ENCODE measurements around the gene MALT1.

MALT1 gene

DNA sequence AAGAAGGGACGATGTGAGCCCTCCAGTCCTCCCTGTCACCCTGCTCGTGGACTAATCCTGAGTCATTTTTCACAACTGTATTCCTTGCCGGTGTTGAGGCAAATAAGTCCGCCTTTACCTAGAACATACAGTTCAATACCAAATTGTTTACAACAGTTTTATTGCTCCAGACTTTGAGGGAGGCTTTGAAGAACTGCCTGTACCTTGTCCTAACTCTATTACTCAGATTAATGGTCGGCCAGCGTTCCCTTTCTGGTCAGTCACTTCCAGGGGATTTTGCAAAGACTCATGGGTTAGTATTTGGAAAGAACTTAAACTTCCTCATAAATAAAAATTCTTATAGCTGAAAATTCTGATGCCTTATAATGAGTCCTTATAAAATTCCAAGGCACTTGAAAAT lies 108.3 kb downstream of the MALT1 start:
- DNase-seq = no peak

DNA sequence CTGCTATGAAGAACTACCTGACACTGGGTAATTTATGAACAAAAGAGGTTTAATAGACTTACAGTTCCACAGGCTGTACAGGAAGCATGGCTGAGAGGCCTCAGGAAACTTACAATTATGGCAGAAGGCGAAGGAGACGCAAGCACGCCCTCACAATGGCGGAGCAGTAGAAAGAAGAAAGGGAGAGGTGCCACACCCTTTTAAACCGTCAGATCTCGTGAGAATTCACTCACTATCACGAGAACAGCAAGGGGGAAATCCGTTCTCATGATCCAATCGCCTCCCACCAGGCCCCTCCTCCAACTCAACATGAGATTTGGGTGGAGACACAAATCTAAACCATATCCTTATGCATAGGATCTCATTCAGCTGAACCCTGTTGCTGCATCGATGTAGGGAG lies 108.8 kb downstream of the MALT1 start:
- no peak for DNase-seq

- DNase-seq = peak; percentile 82
Measured at GRCh38 chr18:58781627-58782194, 110.4 kb downstream of the MALT1 start.

GRCh38 chr18:58784601-58785137 lies 113.4 kb downstream of the MALT1 start:
- peak; percentile 58 for DNase-seq

GRCh38 chr18:58785171-58785805 lies 114.0 kb downstream of the MALT1 start:
- peak; percentile 94 for DNase-seq

DNA sequence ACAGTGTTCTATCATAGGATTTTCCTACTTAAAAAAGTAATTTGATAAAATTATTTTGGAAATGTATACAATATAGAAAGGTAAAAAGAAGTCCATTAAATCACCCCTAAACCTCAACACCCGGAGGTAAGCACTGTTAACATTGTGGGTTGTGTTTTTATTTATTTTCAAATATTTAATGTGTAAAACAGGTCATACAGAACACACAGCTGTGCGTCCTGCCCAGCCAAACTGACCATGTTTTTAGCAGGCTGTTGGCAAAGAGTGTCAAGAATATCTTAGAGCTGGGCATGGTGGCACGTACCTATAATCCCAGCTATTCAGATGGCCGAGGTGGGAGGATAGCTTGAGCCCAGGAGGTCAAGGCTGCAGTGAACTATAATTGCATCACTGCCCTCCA lies 114.6 kb downstream of the MALT1 start:
- no peak for DNase-seq

- no peak for DNase-seq
Measured at GRCh38 chr18:58787536-58788149, 116.4 kb downstream of the MALT1 start.

DNA sequence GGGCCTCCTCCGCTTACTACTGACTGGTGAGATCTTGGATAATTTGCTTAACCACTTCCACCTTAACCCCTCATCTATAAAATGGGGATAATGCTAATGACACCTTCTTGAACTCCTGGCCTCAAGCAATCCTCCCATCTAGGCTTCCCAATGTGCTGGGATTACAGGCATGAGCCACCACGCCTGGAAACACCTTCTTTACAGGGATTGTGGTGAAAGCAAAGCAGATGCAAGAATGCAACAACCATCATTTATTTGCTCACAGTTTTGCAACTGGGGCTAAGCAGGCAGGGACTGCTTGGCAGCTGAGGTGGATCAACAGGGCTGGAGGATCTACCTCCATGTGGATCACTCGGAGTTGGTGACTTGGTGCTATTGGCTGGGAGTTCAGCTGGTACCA lies 117.2 kb downstream of the MALT1 start:
- DNase-seq = peak; percentile 25

DNA sequence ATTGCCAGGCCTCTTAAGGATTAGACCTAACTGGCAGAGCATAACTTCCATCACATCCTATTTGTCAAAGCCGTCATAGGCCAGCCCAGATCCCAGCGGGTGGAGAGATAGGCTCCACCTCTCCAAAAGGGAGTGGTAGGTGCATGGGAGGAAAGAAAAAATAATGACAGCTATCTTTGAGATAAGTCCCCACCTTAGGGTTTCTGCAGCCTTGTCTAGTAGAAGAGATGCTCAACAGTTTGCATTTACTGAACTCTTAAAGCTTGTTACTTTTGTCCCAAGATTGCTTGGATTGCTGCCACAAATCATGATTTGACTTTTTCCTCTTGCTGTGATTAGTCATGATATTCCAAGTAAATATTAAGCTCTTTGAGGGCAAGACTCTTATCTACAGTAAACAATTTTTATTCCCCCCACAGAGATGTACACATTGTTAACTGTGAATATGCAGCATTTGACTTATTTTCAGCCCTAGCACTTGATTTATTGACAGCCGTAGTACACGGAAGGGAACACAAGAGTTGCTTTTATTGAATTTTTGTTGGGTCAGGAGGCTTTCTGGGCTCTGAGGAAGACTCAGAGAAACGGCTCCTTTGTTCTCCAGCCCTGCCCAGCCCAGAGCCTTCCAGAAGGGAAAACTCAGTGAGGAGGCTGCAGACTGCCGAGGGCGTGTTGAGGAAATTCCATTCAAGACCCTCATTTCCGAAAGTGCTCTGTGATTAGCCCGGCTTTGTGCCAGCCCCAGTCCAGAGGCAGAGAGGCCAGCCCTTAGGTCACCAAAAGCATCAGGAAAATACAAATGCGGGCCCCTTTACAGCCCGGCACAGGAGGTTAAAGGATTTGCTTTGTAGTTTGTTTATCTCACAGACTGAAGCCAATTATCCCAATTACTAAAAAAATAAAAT lies 118.0 kb downstream of the MALT1 start:
- DNase-seq = peak; percentile 68

DNA sequence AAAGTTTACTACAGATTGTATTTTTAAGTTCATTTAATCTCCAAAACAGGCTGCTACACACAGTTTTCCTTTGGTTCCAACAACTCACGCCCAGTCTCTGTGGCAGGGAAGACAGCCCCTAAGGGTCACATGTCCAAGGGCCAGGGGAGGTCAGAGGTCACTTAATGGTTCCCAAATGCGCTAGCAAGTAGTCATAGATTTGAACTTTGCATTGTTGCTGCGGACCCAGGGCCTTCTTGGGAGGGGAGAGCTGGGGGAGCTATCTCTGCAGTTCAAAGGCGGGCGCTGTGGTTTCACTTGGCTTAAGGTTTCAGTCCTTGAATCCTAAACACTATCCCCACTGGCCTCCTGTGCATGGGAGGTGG lies 118.6 kb downstream of the MALT1 start:
- no peak for DNase-seq

- DNase-seq = no peak
Measured at GRCh38 chr18:58792086-58792485, 120.8 kb downstream of the MALT1 start.

DNA sequence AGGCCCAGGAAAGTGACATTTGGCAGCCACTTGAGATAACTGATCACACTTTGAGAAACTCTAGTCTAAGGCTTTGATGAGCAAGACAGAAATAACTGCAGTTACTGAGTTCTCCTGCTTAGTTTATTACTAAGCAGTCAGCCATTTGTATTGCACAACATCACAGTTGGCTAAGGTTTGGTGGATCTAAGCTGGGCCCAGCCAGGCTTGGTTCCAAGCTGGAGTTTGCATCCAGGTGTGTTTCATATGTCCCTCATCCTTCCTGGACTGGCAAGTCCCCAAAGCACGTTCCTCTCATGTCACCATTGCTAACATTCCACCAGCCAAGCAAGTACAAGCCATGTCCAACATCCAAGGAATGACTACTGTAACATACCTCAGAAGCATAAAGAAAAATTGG lies 122.1 kb downstream of the MALT1 start:
- peak; percentile 94 for DNase-seq

- DNase-seq = peak; percentile 46
Measured at GRCh38 chr18:58796220-58796619, 125.0 kb downstream of the MALT1 start.

DNA sequence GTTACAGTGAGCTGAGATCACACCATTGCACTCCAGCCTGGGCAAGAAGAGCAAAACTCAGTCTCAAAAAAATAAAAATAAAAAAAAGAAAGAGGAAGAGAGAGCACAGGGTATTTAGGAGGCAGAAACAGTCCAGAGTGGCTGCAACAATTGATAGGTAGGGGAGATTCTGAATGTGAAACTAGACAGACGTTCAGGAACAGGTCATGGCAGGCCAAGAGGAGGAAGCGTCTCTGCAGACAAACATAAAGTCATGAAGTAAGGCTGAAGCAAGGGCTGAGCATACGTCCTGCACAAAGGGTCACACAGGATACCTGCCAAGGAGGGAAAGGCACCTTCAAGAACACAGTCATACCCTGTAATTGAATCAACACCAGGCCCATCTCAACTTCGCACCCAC lies 129.3 kb downstream of the MALT1 start:
- no peak for DNase-seq

GRCh38 chr18:58802959-58803358 lies 131.7 kb downstream of the MALT1 start:
- no peak for DNase-seq

GRCh38 chr18:58803978-58804377 lies 132.7 kb downstream of the MALT1 start:
- no peak for DNase-seq

Data from fibroblast of upper back skin (primary cell).